Measurements from ENCODE around the gene RAB9B.

Gene RAB9B, protein sequence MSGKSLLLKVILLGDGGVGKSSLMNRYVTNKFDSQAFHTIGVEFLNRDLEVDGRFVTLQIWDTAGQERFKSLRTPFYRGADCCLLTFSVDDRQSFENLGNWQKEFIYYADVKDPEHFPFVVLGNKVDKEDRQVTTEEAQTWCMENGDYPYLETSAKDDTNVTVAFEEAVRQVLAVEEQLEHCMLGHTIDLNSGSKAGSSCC

GRCh38 chrX:103831803-103832544 lies at the start of gene RAB9B:
Gene RAB9B (minus strand): TSS chrX:103832257. CDS start chrX:103825784, 6,473 bp downstream.
- no peak for DNase-seq (ENCODE audit: low read depth)
- peak within 1 kb of the TSS; percentile 48 for H3K4me3 ChIP-seq (ENCODE audit: low read length)
- TF ChIP-seq, protein P1, sequence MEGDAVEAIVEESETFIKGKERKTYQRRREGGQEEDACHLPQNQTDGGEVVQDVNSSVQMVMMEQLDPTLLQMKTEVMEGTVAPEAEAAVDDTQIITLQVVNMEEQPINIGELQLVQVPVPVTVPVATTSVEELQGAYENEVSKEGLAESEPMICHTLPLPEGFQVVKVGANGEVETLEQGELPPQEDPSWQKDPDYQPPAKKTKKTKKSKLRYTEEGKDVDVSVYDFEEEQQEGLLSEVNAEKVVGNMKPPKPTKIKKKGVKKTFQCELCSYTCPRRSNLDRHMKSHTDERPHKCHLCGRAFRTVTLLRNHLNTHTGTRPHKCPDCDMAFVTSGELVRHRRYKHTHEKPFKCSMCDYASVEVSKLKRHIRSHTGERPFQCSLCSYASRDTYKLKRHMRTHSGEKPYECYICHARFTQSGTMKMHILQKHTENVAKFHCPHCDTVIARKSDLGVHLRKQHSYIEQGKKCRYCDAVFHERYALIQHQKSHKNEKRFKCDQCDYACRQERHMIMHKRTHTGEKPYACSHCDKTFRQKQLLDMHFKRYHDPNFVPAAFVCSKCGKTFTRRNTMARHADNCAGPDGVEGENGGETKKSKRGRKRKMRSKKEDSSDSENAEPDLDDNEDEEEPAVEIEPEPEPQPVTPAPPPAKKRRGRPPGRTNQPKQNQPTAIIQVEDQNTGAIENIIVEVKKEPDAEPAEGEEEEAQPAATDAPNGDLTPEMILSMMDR (IDR thresholded peaks at IDR 0.05; ENCODE audit: insufficient read depth, low read depth, low read length, missing control alignments), result no peak

GRCh38 chrX:103879339-103879738 lies 47.3 kb upstream of the RAB9B start:
- DNase-seq (ENCODE audit: low read depth), result peak; percentile 5
- TF ChIP-seq, protein P1 (IDR thresholded peaks at IDR 0.05; ENCODE audit: insufficient read depth, low read depth, low read length, missing control alignments), result no peak
- H3K4me3 ChIP-seq (ENCODE audit: low read length), result no peak overlapping the region

DNA sequence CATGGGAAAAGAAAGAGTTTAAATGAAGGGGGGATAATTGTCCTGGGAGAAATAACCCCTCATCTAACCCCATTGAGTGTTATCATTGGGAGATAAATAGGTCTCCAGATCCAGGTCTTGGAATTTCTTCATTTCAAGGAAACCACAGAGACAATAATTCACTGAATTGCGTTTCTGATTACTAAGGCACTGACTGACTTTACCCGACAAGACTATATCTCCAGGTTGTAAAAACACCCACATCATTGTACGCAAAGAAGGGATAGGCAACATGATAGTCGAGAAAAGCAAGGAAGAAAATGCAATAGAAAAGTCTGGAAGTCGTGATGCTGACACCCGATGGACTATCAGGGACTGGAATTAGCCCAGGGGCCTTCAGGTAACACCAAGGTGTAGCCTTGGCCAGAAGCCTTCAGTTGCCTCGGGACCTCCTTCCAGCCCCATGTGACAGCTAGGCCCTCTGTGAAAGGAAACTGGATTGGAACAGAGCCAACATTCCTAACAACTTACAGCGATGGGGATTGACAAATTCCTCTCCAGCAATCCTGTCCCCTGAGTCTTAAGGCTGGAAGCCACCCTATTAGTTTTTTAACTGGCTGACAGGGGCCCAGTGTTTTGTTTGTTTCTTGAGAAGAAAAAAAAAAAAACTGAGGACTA lies 46.5 kb upstream of the RAB9B start:
- peak; percentile 66 for DNase-seq (ENCODE audit: low read depth)
- TF ChIP-seq, protein P1 (IDR thresholded peaks at IDR 0.05; ENCODE audit: insufficient read depth, low read depth, low read length, missing control alignments), result no peak
- H3K4me3 ChIP-seq (ENCODE audit: low read length), result no peak overlapping the region

DNA sequence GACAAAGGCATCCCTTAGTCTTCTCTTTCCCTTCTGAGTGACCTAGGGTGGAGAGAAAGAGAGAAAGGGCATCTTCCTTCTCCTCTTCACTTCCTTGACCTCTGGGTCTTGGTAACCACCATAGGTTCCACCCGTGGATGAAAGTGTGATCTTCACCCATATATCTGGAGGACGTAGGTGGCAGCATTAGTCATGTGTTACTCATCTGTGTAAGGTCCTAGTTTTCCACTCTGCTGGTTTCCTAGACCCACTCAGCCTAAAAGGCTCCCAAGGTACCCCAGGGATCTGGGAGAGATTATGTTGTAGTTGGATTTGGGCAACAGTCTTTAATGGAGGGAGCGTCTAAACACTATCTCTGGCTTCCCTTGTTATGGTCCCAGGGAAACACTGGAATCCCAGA lies 45.5 kb upstream of the RAB9B start:
- TF ChIP-seq, protein P1 (IDR thresholded peaks at IDR 0.05; ENCODE audit: insufficient read depth, low read depth, low read length, missing control alignments), result no peak
- no peak overlapping the region for H3K4me3 ChIP-seq (ENCODE audit: low read length)
- no peak for DNase-seq (ENCODE audit: low read depth)

GRCh38 chrX:103864886-103865534 lies 33.0 kb upstream of the RAB9B start:
- TF ChIP-seq, protein P1 (IDR thresholded peaks at IDR 0.05; ENCODE audit: insufficient read depth, low read depth, low read length, missing control alignments), result no peak
- H3K4me3 ChIP-seq (ENCODE audit: low read length), result no peak overlapping the region
- no peak for DNase-seq (ENCODE audit: low read depth)

GRCh38 chrX:103864149-103864548 lies 32.1 kb upstream of the RAB9B start:
- TF ChIP-seq, protein P1 (IDR thresholded peaks at IDR 0.05; ENCODE audit: insufficient read depth, low read depth, low read length, missing control alignments), result no peak
- H3K4me3 ChIP-seq (ENCODE audit: low read length), result no peak overlapping the region
- DNase-seq (ENCODE audit: low read depth), result no peak

All from epithelial cell of esophagus (primary cell).